ENCODE results near the gene FAM53B. TPM values are rescaled to one million over a fixed set of nuclear protein-coding genes. Genes with fewer than 3 reads are reported as not detected.

FAM53B gene
- total RNA-seq, 1 donor from 2014 or later: 53.4 TPM

DNA sequence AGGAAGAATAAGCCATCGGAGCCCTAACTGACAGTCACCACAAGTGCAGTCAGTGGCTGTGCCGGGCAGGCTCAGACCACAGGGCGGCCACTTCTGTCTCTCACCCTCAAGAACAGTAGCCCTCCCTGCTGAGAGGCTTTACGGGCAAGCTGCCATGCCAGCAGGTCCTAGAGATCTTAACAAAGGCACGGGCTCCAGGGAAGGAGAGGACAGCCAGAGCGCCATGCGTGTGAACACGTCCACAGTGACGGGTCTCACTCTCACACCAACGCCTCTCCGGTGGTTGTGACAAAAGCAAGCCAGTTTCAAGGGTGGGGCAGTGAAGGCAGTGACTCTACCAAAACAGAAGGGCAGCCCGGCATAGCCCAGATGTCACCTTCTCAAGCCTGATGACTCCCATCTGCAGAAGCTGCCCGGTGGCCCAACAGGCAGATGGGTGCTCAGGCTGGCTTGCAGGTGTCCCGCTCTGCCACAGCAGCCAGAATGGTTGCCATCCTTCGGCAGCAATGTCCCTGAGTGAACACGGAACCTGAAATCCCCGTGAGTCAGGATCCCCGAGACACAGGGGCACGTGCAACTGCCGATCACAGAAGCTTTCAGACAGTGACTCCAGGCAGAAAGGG lies 102.0 kb downstream of the FAM53B start:
- DNase-seq: peak; percentile 79
- peaks cover 100% of the 10 kb centered on the region for H3K4me1 ChIP-seq
- H3K4me3 ChIP-seq: no peak overlapping the region
- H3K27me3 ChIP-seq (ENCODE audit: low read depth): no peaks in the 10 kb centered on the region
- intact Hi-C loops (cut with micrococcal nuclease): no loop called here
- H3K27ac ChIP-seq (replicated peaks): peak overlapping the region; percentile 86
- peak; percentile 20 for TF ChIP-seq CTCF (IDR thresholded peaks at IDR 0.05; ENCODE audit: borderline replicate concordance)
- H3K9me3 ChIP-seq (replicated peaks): no peaks in the 10 kb centered on the region
- no peaks in the 10 kb centered on the region for H3K36me3 ChIP-seq

GRCh38 chr10:124641282-124642087 lies 102.7 kb downstream of the FAM53B start:
- Histone ChIP-seq H3K27me3 (ENCODE audit: low read depth) (no peaks in the 10 kb centered on the region), H3K4me3 (peak overlapping the region; percentile 19), H3K27ac (replicated peaks) (peak overlapping the region; percentile 86), H3K4me1 (peaks cover 100% of the 10 kb centered on the region), H3K9me3 (replicated peaks) (no peaks in the 10 kb centered on the region), H3K36me3 (no peaks in the 10 kb centered on the region)
- intact Hi-C loops (cut with micrococcal nuclease): no loop called here
- DNase-seq: peak; percentile 64
- no peak for TF ChIP-seq CTCF (IDR thresholded peaks at IDR 0.05; ENCODE audit: borderline replicate concordance)

- peak overlapping the region; percentile 19 for H3K4me3 ChIP-seq
- intact Hi-C loops (cut with micrococcal nuclease): no loop called here
- H3K4me1 ChIP-seq: peaks cover 100% of the 10 kb centered on the region
Measured at GRCh38 chr10:124640538-124641231, 103.5 kb downstream of the FAM53B start.

DNA sequence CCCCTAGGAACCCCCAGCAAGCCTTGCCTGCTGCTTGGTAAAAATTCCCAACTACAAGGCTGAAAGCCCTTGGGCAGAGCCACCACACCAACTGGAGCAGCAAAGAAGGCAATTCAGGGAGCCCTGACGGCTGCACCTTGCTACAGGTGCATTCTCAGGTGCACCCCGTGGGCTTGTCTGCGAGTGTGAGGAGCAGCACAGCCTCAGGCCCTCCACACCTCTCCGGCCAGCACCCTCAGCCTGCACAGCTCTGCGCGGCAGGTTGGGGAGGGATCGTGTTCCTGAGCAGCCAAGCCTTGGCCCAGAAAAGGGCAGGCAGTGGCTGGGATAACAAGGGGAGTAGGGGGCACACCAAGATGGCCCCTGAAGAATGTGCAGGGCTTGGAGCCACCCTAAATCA lies 104.1 kb downstream of the FAM53B start:
- Histone ChIP-seq H3K27me3 (ENCODE audit: low read depth) (no peaks in the 10 kb centered on the region), H3K4me1 (peaks cover 99% of the 10 kb centered on the region), H3K9me3 (replicated peaks) (no peaks in the 10 kb centered on the region), H3K4me3 (no peak overlapping the region), H3K36me3 (no peaks in the 10 kb centered on the region), H3K27ac (replicated peaks) (peak overlapping the region; percentile 86)
- TF ChIP-seq CTCF (IDR thresholded peaks at IDR 0.05; ENCODE audit: borderline replicate concordance): no peak
- DNase-seq: no peak
- intact Hi-C loops (cut with micrococcal nuclease): no loop called here

More at GRCh38 chr10:124640538-124641231, 103.5 kb downstream of the FAM53B start:
- no peaks in the 10 kb centered on the region for H3K9me3 ChIP-seq (replicated peaks)
- no peak for TF ChIP-seq CTCF (IDR thresholded peaks at IDR 0.05; ENCODE audit: borderline replicate concordance)
- H3K36me3 ChIP-seq: no peaks in the 10 kb centered on the region
- no peaks in the 10 kb centered on the region for H3K27me3 ChIP-seq (ENCODE audit: low read depth)
- no peak for DNase-seq
- peak overlapping the region; percentile 86 for H3K27ac ChIP-seq (replicated peaks)

- H3K4me1 ChIP-seq: peaks cover 95% of the 10 kb centered on the region
- peaks cover under 1% of the 10 kb centered on the region for H3K9me3 ChIP-seq (replicated peaks)
- H3K27me3 ChIP-seq (ENCODE audit: low read depth): no peaks in the 10 kb centered on the region
- no peak overlapping the region for H3K4me3 ChIP-seq
- peaks cover under 1% of the 10 kb centered on the region for H3K36me3 ChIP-seq
- peak overlapping the region; percentile 86 for H3K27ac ChIP-seq (replicated peaks)
- no peak for TF ChIP-seq CTCF (IDR thresholded peaks at IDR 0.05; ENCODE audit: borderline replicate concordance)
- DNase-seq: no peak
- intact Hi-C loops (cut with micrococcal nuclease): no loop called here
Measured at GRCh38 chr10:124639646-124640045, 104.5 kb downstream of the FAM53B start.
